HG02642 (cell line): ENCODE data around the gene ATXN2.
"Not testable (repeated sequence)": the region's sequence is repeated elsewhere in the genome, so short reads cannot be mapped to it uniquely, and the experiment has no call there.

ENCODE experiments used
- ATAC-seq: cut with Tn5 transposase; IDR thresholded peaks from one replicate; pipeline ENCODE4 v1.9.1; 2021; ENCODE audit warnings: mild to moderate bottlenecking; ENCODE audit not compliant: unreplicated experiment, poor library complexity

ATXN2 gene

DNA sequence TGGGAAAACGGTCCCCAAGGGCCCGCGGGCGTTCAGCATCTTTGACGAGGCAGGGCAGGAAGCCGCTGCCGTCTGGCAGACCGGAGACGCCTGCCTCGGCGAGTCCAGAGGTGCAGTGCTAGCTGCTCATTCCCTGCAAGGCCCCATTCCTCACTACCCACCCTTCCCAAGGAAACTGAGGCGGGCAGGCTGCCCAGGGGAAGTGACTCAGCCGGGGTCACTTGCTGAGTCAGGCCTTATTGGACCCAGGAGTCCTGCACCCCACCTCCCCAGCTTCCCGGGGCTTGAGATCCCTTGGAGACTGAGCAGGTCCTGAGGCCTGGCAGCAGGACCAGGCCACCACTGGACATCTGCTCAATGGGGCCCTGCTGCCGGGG is 189.7 kb downstream of the ATXN2 start:
- ATAC-seq: no peak

DNA sequence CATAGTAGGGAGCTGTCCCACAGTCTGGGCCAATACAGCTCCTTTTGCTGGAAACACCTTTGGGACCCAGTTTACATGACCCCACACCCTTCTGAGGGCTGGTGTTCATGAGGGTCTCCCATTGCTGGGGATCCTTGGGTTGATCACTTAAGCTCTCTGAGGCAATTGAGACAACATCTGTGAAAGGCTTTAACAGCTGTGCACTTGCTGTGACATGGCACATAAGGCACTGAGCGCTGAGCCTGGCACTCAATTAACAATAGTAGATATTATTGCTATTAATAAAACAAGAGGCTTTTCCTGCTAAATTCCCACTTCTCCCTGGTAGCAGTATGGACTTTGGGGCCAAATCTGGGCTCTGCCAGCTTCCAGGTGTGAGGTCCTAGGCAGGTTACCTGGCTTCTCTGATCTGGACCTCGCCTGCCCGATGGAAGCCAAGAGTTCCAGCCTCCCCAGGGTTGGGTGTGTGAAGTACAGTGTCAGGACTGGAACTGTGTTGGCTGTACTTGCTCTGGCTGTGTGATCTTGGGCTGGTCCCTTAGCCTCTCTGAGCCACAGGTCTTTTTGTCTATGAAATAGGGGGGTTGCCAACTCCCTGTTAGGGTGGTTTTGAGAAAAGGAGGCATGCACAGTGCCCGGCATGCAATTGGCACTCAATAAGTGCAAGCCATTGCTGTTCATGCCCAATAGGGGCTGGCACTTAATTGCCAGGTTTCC is 190.3 kb downstream of the ATXN2 start:
- ATAC-seq: no peak

DNA sequence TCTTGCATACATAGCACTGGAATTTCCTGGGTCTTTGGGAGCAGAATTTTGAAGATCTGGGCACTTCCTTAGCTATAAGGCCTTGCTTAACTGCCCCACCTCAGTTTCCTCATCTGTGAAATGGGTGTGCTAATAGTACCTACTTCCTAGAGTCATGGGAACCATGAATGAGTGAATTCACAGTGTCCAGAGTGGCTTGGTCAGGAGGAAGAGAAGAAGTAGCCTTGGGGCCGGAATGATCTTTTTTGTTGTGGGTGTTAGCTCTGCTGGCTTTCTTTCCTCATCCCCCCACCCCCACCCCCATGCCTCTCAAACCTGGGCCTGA is 191.0 kb downstream of the ATXN2 start:
- no peak for ATAC-seq

DNA sequence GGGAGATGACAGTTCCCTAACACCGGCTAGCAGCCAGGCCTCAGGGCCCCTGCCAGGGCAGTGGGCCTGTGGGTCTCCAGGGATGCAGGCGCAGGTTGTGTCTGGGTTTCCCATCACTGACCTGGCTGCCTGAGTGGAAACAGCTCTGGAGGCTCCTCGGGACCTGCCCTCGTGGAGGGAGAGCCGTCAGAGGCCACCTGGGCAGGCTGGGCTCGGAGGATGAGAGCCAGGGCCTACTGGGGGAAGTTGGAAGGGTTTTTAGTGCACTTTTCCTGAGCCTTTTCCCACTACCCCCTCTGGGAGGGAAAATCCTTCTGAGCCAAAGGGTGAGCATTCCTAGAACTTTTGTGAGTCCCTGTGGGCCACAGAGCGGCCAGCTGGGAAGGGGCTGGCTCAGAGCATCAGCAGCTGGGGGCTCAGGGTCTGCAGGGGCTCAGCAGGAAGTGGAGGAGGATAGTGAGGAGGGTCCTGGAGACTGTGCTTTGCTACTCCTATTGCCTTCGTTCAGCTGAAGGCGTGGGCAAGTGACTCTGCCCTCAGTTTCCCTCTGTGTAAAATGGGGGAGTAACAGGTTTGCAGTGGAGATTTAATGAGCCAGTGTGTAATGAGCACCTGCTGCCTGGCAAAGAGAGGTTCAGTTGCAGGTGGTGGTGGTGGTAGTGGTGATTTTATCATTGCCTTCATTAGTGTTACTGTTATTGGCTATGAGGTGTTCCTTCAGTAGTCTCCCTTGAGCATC is 191.6 kb downstream of the ATXN2 start:
- no peak for ATAC-seq

DNA sequence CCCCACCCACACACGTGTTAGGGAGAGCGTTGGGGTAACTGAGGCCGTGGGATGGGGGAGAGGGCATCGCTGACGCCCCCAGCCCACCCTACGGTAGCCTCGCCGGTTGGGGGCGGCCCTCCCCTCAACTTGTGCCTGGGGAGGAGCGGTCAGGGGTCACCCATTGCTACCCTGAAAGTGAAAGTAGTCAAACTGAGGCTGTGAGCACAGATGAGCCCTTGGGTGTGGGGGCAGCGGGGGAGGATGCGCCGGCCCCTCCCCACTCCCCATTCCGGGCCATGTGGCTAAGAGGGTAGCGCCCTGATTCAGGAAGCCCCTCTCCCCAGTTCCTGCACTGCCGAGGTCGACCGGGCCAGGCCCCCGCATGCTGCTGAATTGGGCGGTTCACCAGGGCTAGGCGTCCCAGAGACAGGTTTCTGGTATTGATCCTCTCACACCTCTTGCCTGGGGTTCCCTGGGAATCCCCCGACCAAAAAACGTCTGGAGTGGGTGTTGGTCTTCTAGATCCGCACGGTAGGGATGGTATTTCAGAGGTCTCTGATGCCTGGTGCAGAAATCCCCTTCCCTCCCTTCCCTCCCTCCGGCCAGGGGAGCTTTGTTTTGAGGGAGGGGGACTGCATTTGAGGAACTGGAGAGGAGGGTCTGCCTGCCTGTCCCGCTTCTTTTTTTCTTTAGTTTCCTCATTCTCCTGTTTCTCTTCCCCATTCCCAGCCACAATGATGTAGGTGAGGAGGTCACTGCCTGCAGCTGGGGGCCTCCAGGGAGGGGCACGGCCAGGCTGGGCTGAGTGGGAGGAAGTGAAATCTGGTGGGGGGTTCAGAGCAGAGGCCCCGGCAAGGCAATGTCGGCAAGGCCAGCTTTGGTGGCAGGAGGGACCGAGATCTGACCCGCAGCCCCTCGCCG is 192.4 kb downstream of the ATXN2 start:
- no peak for ATAC-seq

DNA sequence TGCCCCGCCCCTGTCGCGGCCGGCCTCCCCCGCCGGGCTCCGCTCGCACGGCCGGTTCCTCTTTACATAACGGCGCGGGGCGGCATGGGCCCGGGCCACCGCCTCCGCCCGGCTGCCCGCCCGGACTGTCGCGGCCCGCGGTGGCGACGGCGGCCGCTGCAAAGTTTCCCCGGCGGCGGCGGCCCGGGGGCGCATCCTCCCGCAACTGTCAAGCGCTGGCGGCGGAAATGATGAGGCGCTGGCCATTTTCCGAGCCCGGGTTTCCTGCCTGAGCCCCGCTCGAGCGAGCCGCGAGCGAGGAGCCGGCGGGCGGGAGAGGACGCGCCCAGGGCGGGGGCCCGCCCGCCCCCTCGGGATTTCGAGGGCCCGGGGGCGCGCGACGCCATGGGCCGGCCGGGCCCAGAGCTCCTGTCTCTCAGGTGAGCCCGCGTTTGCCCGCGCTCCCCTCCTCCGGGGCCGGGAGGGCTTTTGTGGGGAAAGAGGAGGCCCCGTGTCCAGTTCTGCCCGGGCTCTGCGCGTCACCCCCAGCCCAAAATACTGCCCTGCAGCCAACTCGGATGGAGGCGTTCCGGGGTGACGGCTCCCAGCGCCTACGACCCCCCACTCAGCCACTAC is 193.1 kb downstream of the ATXN2 start, which contains the start of gene SH2B3:
Gene SH2B3 (plus strand): TSS at position 65 of the 615 bp plus-strand sequence. CDS start 12,223 bp downstream, outside the sequence.
- peak; percentile 12 for ATAC-seq

DNA sequence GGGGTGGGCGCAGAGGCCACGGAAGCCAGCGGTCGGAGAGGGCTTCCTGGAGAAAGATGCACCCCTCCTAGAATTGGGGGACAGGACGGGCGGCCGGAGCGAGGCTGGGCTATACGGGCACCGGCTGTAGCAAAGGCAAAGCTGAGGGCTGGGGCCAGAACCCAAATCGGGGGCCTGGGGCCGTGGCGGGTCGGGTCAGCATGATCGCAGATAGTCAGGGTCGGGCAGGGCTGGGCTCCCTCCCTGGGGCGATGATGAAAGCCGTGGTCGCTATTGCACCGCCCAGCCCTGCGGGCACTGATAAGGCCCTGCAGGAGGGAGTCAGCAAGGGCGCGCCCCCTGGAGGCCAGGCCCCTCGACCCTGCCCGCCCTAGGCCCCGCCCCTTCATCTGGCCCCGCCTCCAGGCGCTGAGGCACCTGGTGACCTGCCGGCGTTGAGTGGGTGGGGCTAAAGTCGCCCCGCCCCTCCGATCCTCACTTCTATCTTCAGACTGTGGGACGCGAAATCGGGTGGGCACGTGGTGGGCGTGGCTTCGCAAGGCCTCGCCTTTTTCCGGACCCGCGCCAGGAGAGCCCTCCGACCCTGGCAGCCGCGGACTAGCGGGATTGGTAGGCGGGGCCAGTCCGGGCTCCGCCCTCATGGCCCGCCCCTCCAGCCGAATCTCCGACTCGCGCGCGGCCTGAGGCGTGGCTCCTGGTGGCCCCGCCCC is 193.8 kb downstream of the ATXN2 start:
- peak; percentile 66 for ATAC-seq

DNA sequence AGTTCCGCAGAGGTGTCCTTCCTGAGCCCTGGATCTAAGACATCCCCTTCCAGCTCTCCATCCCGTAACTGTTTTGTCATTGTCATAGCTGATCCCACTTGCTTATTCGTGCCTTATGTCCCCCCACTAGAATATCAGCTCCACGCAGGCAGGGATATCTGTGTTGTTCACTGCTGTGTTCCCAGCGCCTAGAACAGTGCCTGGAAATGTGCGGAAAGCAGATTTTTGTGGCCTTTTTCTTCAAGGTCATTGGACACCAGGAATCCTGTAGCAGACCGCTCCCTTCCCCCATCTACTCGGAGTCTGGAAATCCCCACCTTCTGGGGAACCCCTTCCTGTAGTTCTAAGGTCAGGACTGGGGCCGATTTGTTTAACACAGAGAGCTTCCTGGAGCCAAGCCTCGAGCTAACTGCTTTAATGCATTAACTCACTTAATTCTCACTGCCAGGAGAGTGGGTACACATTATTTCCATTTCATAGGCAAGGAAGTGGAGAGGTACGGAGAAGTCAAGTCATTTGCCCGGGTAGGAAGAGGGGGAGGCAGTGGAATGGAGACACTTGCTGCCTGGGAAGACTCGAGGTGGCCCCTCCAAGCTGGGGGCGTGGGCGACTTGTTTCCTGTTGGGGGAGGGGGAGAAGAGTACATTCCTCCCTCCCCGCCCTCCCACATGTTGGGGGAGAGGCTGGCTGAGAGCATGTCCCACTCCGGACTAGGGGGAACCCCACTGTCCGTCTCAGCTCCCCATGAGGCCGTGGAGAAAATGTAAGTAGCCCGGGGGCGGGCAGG is 194.6 kb downstream of the ATXN2 start:
- peak; percentile 7 for ATAC-seq

DNA sequence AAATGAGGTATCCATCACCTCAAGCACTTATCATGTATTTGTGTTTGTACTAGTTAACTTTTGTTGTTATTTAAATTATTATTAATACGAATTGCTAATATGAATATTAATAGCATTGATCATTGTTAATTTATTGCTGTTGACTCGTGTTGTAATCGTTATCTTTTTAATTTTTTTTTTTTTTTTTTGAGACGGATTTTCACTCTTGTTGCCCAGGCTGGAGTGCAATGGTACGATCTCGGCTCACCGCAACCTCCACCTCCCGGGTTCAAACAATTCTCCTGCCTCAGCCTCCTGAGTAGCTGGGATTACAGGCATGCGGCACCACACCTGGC is 196.7 kb downstream of the ATXN2 start:
- ATAC-seq: not testable (repeated sequence)
